H9 (cell line): ENCODE measurements around the gene SPTLC3. TPM values are rescaled to one million over a fixed set of nuclear protein-coding genes. Genes with fewer than 3 reads are reported as not detected.

Experiments used
- DNase-seq: peaks from one replicate; pipeline ENCODE4 v3.0.0-alpha.2; 2017
- H2AFZ ChIP-seq: one replicate; pipeline ENCODE4 v1.6.1; 2013; ENCODE audit warnings: mild to moderate bottlenecking, low read length, control low read depth, moderate library complexity
- H2AK5ac ChIP-seq: 2 replicates; pipeline ENCODE4 v1.6.1; 2013; ENCODE audit warnings: low read length, control low read depth, mixed read lengths; ENCODE audit not compliant: insufficient read length
- H2BK120ac ChIP-seq: one replicate; pipeline ENCODE4 v1.6.1; 2013; ENCODE audit warnings: low read depth, mild to moderate bottlenecking, low read length, control low read depth, inconsistent platforms; ENCODE audit not compliant: poor library complexity, severe bottlenecking
- H2BK12ac ChIP-seq: 2 replicates; pipeline ENCODE4 v1.6.1; 2013; ENCODE audit warnings: low read length, control low read depth, mixed read lengths, low read depth; ENCODE audit not compliant: insufficient read length
- H2BK15ac ChIP-seq: 2 replicates; pipeline ENCODE4 v1.6.1; 2013; ENCODE audit warnings: low read depth, low read length, control low read depth
- H2BK20ac ChIP-seq: one replicate; pipeline ENCODE4 v1.6.1; 2013; ENCODE audit warnings: low read depth, mild to moderate bottlenecking, low read length, control low read depth, inconsistent platforms; ENCODE audit not compliant: poor library complexity, severe bottlenecking
- H2BK5ac ChIP-seq: 2 replicates; pipeline ENCODE4 v1.6.1; 2013; ENCODE audit warnings: low read length, control low read depth, mixed read lengths; ENCODE audit not compliant: insufficient read length
- H3K14ac ChIP-seq: 2 replicates; pipeline ENCODE4 v1.6.1; 2013; ENCODE audit warnings: low read length, control low read depth; ENCODE audit not compliant: insufficient read depth
- H3K18ac ChIP-seq: 2 replicates; pipeline ENCODE4 v1.6.1; 2013; ENCODE audit warnings: low read depth, mild to moderate bottlenecking, mixed read lengths, low read length, control low read depth; ENCODE audit not compliant: insufficient read length
- H3K23ac ChIP-seq: 2 replicates; pipeline ENCODE4 v1.6.1; 2013; ENCODE audit warnings: low read length, control low read depth, mixed read lengths, low read depth; ENCODE audit not compliant: insufficient read length
- H3K23me2 ChIP-seq: 2 replicates; pipeline ENCODE4 v1.6.1; 2013; ENCODE audit warnings: low read depth, mild to moderate bottlenecking, mixed read lengths, low read length, control low read depth; ENCODE audit not compliant: insufficient read length, poor library complexity, severe bottlenecking
- H3K27ac ChIP-seq: 2 replicates; pipeline ENCODE4 v1.5.1; 2013; ENCODE audit warnings: low read length, control low read depth, mixed read lengths, low read depth; ENCODE audit not compliant: insufficient read length
- H3K27me3 ChIP-seq: 2 replicates; pipeline ENCODE4 v1.6.1; 2013; ENCODE audit warnings: low read length, control low read depth, inconsistent platforms; ENCODE audit not compliant: insufficient read depth
- H3K4ac ChIP-seq: 2 replicates; pipeline ENCODE4 v1.6.1; 2013; ENCODE audit warnings: low read depth, mild to moderate bottlenecking, control low read depth, inconsistent platforms, low read length, moderate library complexity
- H3K4me1 ChIP-seq: 2 replicates; pipeline ENCODE4 v1.6.1; 2013; ENCODE audit warnings: low read length, control low read depth, inconsistent platforms; ENCODE audit not compliant: insufficient read depth
- H3K4me2 ChIP-seq: 2 replicates; pipeline ENCODE4 v1.6.1; 2013; ENCODE audit warnings: low read length, control low read depth, mixed read lengths; ENCODE audit not compliant: insufficient read length, insufficient read depth
- H3K56ac ChIP-seq: 2 replicates; pipeline ENCODE4 v1.6.1; 2013; ENCODE audit warnings: low read depth, mild to moderate bottlenecking, mixed read lengths, low read length, control low read depth; ENCODE audit not compliant: insufficient read length
- H3K79me1 ChIP-seq: 2 replicates; pipeline ENCODE4 v1.6.1; 2013; ENCODE audit warnings: low read depth, mild to moderate bottlenecking, moderate library complexity, low read length, control low read depth, inconsistent platforms; ENCODE audit not compliant: insufficient read depth, poor library complexity, severe bottlenecking
- H3K79me2 ChIP-seq: 2 replicates; pipeline ENCODE4 v1.6.1; 2013; ENCODE audit warnings: low read length, control low read depth, inconsistent platforms; ENCODE audit not compliant: insufficient read depth
- H3K9ac ChIP-seq: 2 replicates; pipeline ENCODE4 v1.6.1; 2013; ENCODE audit warnings: low read length, control low read depth, mixed read lengths; ENCODE audit not compliant: insufficient read length; ENCODE audit errors: extremely low read depth
- H3K9me3 ChIP-seq: one replicate; pipeline ENCODE4 v1.6.1; 2013; ENCODE audit warnings: low read depth, low read length, inconsistent platforms; ENCODE audit not compliant: control insufficient read depth
- H3T11ph ChIP-seq: one replicate; pipeline ENCODE4 v1.6.1; 2013; ENCODE audit warnings: mild to moderate bottlenecking, low read length, control low read depth, inconsistent platforms
- H4K20me1 ChIP-seq: one replicate; pipeline ENCODE4 v1.6.1; 2013; ENCODE audit not compliant: control insufficient read depth, insufficient read length, insufficient read depth
- H4K5ac ChIP-seq: 2 replicates; pipeline ENCODE4 v1.6.1; 2013; ENCODE audit warnings: low read depth, mild to moderate bottlenecking, mixed read lengths, low read length, control low read depth; ENCODE audit not compliant: insufficient read length
- H4K8ac ChIP-seq: replicated peaks from 2 replicates; pipeline ENCODE4 v1.6.1; 2013; ENCODE audit warnings: low read length, control low read depth, mixed read lengths, low read depth; ENCODE audit not compliant: insufficient read length
- H4K91ac ChIP-seq: 2 replicates; pipeline ENCODE4 v1.6.1; 2013; ENCODE audit warnings: low read depth, mild to moderate bottlenecking, moderate library complexity, mixed read lengths, low read length, control low read depth; ENCODE audit not compliant: insufficient read length
- H3K27ac Mint-ChIP-seq, 3 experiments: 2 replicates in 2 of 3; 3 replicates in 1 of 3; pipeline ENCODE4 v1.8.0; 2020 to 2021; ENCODE audit warnings: mixed read lengths in 3 of 3, mild to moderate bottlenecking in 1 of 3, moderate library complexity in 1 of 3
- H3K27me3 Mint-ChIP-seq: 2 replicates; pipeline ENCODE4 v1.8.0; 2021; ENCODE audit warnings: low read depth, mild to moderate bottlenecking, moderate library complexity, mixed read lengths
- H3K36me3 Mint-ChIP-seq, 3 experiments: 2 replicates in 2 of 3; 3 replicates in 1 of 3; pipeline ENCODE4 v1.8.0; 2020 to 2021; ENCODE audit warnings: low read depth in 3 of 3, mixed read lengths in 3 of 3; ENCODE audit not compliant: insufficient read depth in 1 of 3
- H3K4me1 Mint-ChIP-seq, 2 experiments: 2 replicates each; pipeline ENCODE4 v1.8.0; 2020; ENCODE audit warnings: mixed read lengths in 2 of 2
- H3K4me3 Mint-ChIP-seq, 2 experiments: 2 replicates in 1 of 2; 3 replicates in 1 of 2; pipeline ENCODE4 v1.8.0; 2020 to 2021; ENCODE audit warnings: mild to moderate bottlenecking in 2 of 2, mixed read lengths in 2 of 2, moderate library complexity in 1 of 2
- H3K9me3 Mint-ChIP-seq, 2 experiments: 2 replicates in 1 of 2; 3 replicates in 1 of 2; pipeline ENCODE4 v1.8.0; 2020; ENCODE audit warnings: mild to moderate bottlenecking in 2 of 2, mixed read lengths in 2 of 2, moderate library complexity in 1 of 2
- CTCF ChIP-seq: fragments of 200-600 bp; sonication (generic); conservative IDR thresholded peaks from 3 replicates; pipeline ENCODE4 v1.8.0; 2021; ENCODE audit warnings: antibody characterized with exemption, mild to moderate bottlenecking
- WGBS: extraction: QIAGEN DNeasy Blood & Tissue Kit; methylation state at CpG from one replicate; pipeline ENCODE4 v1.1.7; 2013; ENCODE audit warnings: missing lambda C conversion rate, low lambda C conversion rate, mixed read lengths; ENCODE audit not compliant: insufficient read length; ENCODE audit errors: extremely low coverage; 5-methylcytosine and 5-hydroxymethylcytosine counted together
- total RNA-seq: library from RNA; stranded (reverse); gene quantifications from 2 replicates; pipeline ENCODE4 v1.2.1, GENCODE V29; 2021

Gene SPTLC3
- total RNA-seq, 1 experiment from 2014 or later, result 0.68 TPM

GRCh38 chr20:13009682-13010406, 1.1 kb downstream of the SPTLC3 start:
- Histone ChIP-seq H3K4ac (no peak overlapping the region), H3K9ac (no peak overlapping the region), H2BK15ac (no peak overlapping the region), H4K91ac (no peak overlapping the region), H4K5ac (no peak overlapping the region), H3K79me1 (no peaks in the 10 kb centered on the region), H3K23ac (no peak overlapping the region), H4K8ac (no peak overlapping the region), H3K27me3 (no peaks in the 10 kb centered on the region), H2BK12ac (no peak overlapping the region), H3K18ac (no peak overlapping the region), H4K20me1 (no peaks in the 10 kb centered on the region), H2AFZ (no peak overlapping the region), H3K56ac (no peak overlapping the region), H3K27ac (no peak overlapping the region), H2BK5ac (no peak overlapping the region), H3K9me3 (no peaks in the 10 kb centered on the region), H3K14ac (0 out of 2 replicates have a peak overlapping the region, but pooled peaks have one; percentile 40), H2AK5ac (no peak overlapping the region), H2BK120ac (no peak overlapping the region), H3K4me1 (no peaks in the 10 kb centered on the region; the same call in 1 of the 2 replicates), H2BK20ac (no peak overlapping the region), H3K4me2 (no peak overlapping the region), H3K23me2 (no peaks in the 10 kb centered on the region), H3K79me2 (no peaks in the 10 kb centered on the region), H3T11ph (no peak overlapping the region)
- H3K27ac Mint-ChIP-seq, result peak overlapping the region in 1 of 3 experiments; percentile 28; a peak in 1 of 7 replicates
- H3K4me3 Mint-ChIP-seq, result no peak overlapping the region
- no peaks in the 10 kb centered on the region; the same call in none of the 2 replicates for H3K27me3 Mint-ChIP-seq
- DNase-seq, result no peak
- H3K9me3 Mint-ChIP-seq, result no peaks in the 10 kb centered on the region
- no CpG with 5 or more reads among the region's 6 CpGs for WGBS
- H3K36me3 Mint-ChIP-seq, result no peaks in the 10 kb centered on the region
- no peak for TF ChIP-seq CTCF
- H3K4me1 Mint-ChIP-seq, result peaks cover 34 to 37% of the 10 kb centered on the region in 2 experiments
